ENCODE results near the gene UBA7.

DNA sequence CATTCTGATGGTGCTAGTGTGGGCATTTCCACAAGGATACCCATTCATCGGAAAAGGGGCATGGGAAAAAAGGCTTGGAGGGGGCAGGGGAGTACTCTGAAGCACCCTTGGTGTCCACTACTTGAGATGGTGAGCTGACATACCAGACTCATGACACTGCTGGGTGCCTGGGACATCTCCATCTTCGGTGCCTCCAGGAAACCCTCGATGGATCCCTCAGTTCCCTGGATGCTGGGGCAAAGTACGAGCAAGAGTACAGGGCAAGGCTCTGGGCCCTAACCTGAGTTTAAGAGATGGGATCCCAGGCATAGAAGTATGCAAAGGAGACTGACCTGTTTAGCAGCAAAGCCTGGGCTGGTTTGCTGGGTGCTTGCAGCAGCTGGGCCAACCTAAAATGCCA is 22.2 kb downstream of the UBA7 start:
- TF ChIP-seq, protein P1, sequence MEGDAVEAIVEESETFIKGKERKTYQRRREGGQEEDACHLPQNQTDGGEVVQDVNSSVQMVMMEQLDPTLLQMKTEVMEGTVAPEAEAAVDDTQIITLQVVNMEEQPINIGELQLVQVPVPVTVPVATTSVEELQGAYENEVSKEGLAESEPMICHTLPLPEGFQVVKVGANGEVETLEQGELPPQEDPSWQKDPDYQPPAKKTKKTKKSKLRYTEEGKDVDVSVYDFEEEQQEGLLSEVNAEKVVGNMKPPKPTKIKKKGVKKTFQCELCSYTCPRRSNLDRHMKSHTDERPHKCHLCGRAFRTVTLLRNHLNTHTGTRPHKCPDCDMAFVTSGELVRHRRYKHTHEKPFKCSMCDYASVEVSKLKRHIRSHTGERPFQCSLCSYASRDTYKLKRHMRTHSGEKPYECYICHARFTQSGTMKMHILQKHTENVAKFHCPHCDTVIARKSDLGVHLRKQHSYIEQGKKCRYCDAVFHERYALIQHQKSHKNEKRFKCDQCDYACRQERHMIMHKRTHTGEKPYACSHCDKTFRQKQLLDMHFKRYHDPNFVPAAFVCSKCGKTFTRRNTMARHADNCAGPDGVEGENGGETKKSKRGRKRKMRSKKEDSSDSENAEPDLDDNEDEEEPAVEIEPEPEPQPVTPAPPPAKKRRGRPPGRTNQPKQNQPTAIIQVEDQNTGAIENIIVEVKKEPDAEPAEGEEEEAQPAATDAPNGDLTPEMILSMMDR (IDR thresholded peaks at IDR 0.05) = no peak
- no peak for TF ChIP-seq ZFX (IDR thresholded peaks at IDR 0.05; ENCODE audit: borderline replicate concordance)
